Adrenal gland (tissue), 5 donors: Measurements from ENCODE around the gene ARHGAP33.

ENCODE experiments used
- POLR2A ChIP-seq, 2 donors: fragments of 450-650 bp; IDR thresholded peaks; one replicate each; pipeline ENCODE4 v1.6.1; 2017; ENCODE audit warnings: antibody characterized with exemption in 2 of 2, mild to moderate bottlenecking in 2 of 2, moderate library complexity in 1 of 2
- TF ChIP-seq, protein P1 (sequence below), 6 experiments: fragments of 450-650 bp in 4 of 6; fragments of 200-600 bp in 2 of 6; sonication (generic) in 1 of 6; IDR thresholded peaks; 1 replicate in 5 of 6; 2 replicates in 1 of 6; pipeline versions ENCODE4 v1.5.1 to v1.8.0; 2016 to 2021; ENCODE audit warnings: antibody characterized with exemption in 6 of 6, mild to moderate bottlenecking in 2 of 6, moderate library complexity in 1 of 6
- donor health status: DM: no; HTN: no; CAD: no.

DNA sequence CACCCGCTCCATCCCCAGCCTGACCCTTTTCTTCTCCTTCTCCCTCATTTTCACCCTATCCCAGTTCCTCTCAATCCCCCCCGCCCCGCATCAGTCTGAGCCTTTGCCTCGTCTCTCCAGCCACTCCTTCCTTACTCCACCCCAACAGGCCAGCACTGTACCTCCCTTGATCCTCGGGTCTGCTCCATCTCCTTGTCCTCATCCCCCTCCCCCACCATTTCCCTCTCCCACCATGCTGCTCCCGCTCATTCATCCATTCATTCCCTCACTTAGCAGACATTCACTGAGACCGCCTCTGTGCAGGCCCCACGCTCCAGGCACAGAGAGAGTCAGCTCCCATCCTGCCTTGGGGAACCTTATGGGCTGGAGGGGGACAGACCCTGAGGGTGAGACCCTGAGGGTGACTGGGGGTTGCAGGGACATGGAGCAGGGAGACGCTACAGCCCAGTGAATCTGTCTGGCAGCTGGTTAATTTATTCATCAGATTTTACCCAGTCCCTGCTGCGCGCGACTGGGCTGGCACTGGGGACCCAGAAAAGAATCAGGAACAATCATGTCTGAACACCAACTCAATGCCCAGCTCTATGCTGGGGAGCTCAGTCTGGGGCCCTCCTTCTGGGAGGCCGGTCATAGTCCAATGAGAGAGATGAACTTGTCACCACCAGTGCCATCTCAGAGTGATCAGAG lies 881 bp downstream of the ARHGAP33 start:
- TF ChIP-seq, protein P1, sequence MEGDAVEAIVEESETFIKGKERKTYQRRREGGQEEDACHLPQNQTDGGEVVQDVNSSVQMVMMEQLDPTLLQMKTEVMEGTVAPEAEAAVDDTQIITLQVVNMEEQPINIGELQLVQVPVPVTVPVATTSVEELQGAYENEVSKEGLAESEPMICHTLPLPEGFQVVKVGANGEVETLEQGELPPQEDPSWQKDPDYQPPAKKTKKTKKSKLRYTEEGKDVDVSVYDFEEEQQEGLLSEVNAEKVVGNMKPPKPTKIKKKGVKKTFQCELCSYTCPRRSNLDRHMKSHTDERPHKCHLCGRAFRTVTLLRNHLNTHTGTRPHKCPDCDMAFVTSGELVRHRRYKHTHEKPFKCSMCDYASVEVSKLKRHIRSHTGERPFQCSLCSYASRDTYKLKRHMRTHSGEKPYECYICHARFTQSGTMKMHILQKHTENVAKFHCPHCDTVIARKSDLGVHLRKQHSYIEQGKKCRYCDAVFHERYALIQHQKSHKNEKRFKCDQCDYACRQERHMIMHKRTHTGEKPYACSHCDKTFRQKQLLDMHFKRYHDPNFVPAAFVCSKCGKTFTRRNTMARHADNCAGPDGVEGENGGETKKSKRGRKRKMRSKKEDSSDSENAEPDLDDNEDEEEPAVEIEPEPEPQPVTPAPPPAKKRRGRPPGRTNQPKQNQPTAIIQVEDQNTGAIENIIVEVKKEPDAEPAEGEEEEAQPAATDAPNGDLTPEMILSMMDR (IDR thresholded peaks at IDR 0.05): no peak
- no peak for TF ChIP-seq POLR2A (IDR thresholded peaks at IDR 0.05)
